ENCODE measurements around the gene NTRK3.

- TF ChIP-seq, protein P1, sequence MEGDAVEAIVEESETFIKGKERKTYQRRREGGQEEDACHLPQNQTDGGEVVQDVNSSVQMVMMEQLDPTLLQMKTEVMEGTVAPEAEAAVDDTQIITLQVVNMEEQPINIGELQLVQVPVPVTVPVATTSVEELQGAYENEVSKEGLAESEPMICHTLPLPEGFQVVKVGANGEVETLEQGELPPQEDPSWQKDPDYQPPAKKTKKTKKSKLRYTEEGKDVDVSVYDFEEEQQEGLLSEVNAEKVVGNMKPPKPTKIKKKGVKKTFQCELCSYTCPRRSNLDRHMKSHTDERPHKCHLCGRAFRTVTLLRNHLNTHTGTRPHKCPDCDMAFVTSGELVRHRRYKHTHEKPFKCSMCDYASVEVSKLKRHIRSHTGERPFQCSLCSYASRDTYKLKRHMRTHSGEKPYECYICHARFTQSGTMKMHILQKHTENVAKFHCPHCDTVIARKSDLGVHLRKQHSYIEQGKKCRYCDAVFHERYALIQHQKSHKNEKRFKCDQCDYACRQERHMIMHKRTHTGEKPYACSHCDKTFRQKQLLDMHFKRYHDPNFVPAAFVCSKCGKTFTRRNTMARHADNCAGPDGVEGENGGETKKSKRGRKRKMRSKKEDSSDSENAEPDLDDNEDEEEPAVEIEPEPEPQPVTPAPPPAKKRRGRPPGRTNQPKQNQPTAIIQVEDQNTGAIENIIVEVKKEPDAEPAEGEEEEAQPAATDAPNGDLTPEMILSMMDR (IDR thresholded peaks at IDR 0.05) = no peak
- TF ChIP-seq POLR2AphosphoS5 (IDR thresholded peaks at IDR 0.05) = no peak
These were observed 440.5 kb downstream of the NTRK3 start for GRCh38 chr15:87816016-87816415.

Measured in prostate gland (tissue), 2 donors.